NCI-H128 (cell line): ENCODE measurements around the gene GLMP.

Experiments
- DNase-seq: peaks from one replicate; lab custom pipeline; 2025; ENCODE audit not compliant: unreplicated experiment; lab: John Stamatoyannopoulos, UW

GLMP gene

GRCh38 chr1:156251527-156251926 lies 44.0 kb downstream of the GLMP start:
- no peak for DNase-seq

DNA sequence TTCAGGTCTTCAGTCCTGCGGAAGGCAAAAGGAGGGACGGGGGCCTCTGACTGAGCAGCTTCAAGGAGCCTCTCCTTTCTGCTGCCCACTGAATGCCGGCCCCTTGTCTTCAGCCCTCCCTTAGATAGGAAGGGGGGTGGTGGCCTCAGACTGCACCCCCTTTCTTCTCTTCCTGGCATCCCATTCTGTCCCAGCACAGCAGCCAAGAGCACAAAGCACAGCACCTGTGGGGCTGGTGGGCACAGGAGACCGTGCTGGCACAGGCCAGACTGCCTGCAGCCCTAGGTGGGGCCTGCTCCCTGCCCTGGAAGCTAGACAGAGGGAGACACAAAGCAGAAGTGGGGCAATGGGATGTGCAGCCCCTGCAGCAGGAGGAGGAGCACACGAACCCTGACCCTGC lies 45.9 kb downstream of the GLMP start:
- DNase-seq, result no peak

DNA sequence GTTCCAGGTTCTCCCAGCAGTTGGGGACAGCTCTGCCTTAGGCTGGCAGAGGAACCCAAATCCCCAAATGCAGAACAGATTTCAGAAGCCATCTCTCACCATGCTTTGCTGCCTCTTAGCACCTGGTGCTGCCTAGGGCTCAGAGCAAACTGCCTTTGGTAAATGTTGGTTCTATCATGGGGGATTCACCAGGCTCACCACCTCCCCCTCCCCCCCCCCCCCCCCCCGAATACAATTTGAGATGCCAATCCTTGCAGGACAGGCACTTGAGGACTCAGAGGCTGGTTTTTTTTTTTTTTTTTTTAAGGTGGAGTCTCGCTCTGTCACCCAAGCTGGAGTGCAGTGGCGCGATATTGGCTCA lies 47.2 kb downstream of the GLMP start:
- no peak for DNase-seq

- no peak for DNase-seq
These were observed 47.8 kb downstream of the GLMP start, which contains the start of gene PAQR6 for GRCh38 chr1:156247460-156248322. TSS of gene PAQR6 (minus strand) at chr1:156248056. CDS start at chr1:156246731, 1,325 bp downstream.

DNA sequence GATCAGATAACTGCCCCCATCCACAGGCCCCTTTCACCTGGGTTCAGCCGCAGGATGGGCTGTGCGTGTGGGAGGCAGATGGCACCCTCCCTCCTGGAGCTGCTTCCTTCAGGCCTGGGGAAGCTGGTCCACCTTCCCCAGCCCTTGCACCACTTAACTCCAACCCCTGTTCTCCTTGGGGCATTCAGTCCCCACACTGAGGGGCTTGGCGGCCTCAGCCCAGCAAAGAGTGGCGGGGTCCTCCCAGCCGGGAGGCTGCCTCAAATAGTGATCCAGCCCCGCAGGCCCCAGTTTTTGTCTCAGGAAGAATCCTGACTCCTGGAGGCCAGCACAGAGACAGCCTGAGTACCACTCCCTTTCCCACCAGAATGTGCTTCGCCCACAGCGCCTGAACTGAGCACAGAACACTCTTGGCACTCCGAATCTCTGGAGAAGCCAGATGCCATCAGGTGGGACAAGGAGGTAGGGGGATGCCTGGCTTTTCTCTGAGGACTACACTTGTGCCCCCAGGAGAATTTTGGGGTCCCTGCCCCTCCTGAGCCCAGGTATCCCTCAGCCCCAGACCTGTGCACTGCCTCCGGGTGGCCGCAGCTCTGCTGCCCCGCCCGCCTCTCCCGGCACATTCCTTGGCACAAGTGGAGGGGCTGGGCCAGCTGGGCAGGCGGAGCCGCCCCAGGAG lies 48.6 kb downstream of the GLMP start:
- DNase-seq, result no peak

- no peak for DNase-seq
These were observed 49.2 kb downstream of the GLMP start for GRCh38 chr1:156246241-156246780.

GRCh38 chr1:156245451-156246232 lies 49.8 kb downstream of the GLMP start:
- DNase-seq, result no peak

DNA sequence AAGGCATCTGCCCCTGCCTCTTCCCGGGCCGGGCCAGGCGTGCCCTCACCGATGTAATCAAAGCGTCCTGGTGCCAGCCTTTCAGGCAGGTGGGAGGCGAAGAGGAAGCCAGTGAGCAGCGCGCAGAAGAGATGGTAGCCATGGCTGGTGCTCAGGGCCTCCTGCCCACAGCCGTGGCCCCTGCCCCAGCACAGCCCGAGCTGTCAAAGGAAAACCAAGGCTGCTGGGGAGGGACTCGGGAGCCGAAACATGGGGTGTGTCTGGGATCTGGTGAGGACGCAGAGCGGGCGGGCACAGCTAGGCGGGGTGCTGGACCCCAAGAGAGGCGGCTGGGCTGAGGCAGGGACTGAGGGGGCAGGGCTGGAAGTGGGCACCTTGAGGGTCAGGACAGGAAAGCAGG lies 50.8 kb downstream of the GLMP start:
- DNase-seq, result no peak

- DNase-seq, result no peak
These were observed 51.4 kb downstream of the GLMP start for GRCh38 chr1:156244126-156244525.

DNA sequence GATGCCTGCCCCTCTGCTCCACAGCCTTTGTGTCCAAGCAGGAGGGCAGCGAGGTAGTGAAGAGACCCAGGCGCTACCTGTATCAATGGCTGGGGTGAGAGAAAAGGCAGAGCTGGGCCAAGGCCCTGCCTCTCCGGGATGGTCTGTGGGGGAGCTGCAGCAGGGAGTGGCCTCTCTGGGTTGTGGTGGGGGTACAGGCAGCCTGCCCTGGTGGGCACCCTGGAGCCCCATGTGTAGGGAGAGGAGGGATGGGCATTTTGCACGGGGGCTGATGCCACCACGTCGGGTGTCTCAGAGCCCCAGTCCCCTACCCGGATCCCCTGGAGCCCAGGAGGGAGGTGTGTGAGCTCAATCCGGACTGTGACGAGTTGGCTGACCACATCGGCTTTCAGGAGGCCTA lies 52.7 kb downstream of the GLMP start:
- no peak for DNase-seq
